Left ventricle myocardium inferior (tissue), 1 donor: ENCODE results near the gene ANKS1B. TPM values are rescaled to one million over a fixed set of nuclear protein-coding genes. Genes with fewer than 3 reads are reported as not detected.

Experiments
- DNase-seq: peaks from one replicate; pipeline ENCODE4 v3.0.0-alpha.2; 2020
- H3K27ac ChIP-seq: fragments of 200-600 bp; replicated peaks from 2 replicates; pipeline ENCODE4 v1.8.0; 2021
- H3K27me3 ChIP-seq: fragments of 200-600 bp; 2 replicates; pipeline ENCODE4 v1.8.0; 2021; ENCODE audit warnings: low read depth
- H3K36me3 ChIP-seq: fragments of 200-600 bp; 2 replicates; pipeline ENCODE4 v1.8.0; 2021
- H3K4me1 ChIP-seq: fragments of 200-600 bp; 2 replicates; pipeline ENCODE4 v1.8.0; 2021
- H3K4me3 ChIP-seq: fragments of 200-600 bp; 2 replicates; pipeline ENCODE4 v1.8.0; 2021; ENCODE audit warnings: mild to moderate bottlenecking, moderate library complexity
- H3K9me3 ChIP-seq: fragments of 200-600 bp; replicated peaks from 2 replicates; pipeline ENCODE4 v1.8.0; 2021
- CTCF ChIP-seq: fragments of 200-600 bp; IDR thresholded peaks from 2 replicates; pipeline ENCODE4 v1.8.0; 2021; ENCODE audit warnings: antibody characterized with exemption, mild to moderate bottlenecking, borderline replicate concordance
- intact Hi-C: fragments of 100-400 bp; cut with micrococcal nuclease; formaldehyde crosslinking; loops from one replicate; pipeline ENCODE4 v1.11.0; 2022
- total RNA-seq: library from RNA; stranded (reverse); fragmentation: NEBNext Ultra II Directional; extraction: Animal tissue kit (Norgen Biotek cat#: 25700); gene quantifications from one replicate; pipeline ENCODE4 v1.2.1, GENCODE V29; 2021
- donor health status: DM: no; HTN: yes; CAD: no; lungs with severe emphysema.

ANKS1B gene
- total RNA-seq, 1 donor from 2014 or later: 1.6 TPM

GRCh38 chr12:99745895-99746294, 238.8 kb downstream of the ANKS1B start:
- Histone ChIP-seq H3K27ac (no peak overlapping the region), H3K9me3 (no peaks in the 10 kb centered on the region), H3K4me3 (no peak overlapping the region), H3K4me1 (no peaks in the 10 kb centered on the region), H3K27me3 (no peaks in the 10 kb centered on the region), H3K36me3 (no peaks in the 10 kb centered on the region)
- DNase-seq: no peak
- intact Hi-C loops: no loop called here
- no peak for TF ChIP-seq CTCF

- H3K4me3 ChIP-seq: no peak overlapping the region
- H3K4me1 ChIP-seq: no peaks in the 10 kb centered on the region
- H3K9me3 ChIP-seq: no peaks in the 10 kb centered on the region
- no peak overlapping the region for H3K27ac ChIP-seq
- no peaks in the 10 kb centered on the region for H3K36me3 ChIP-seq
- H3K27me3 ChIP-seq: no peaks in the 10 kb centered on the region
- no peak for DNase-seq
- intact Hi-C loops: no loop called here
- TF ChIP-seq CTCF: no peak
Measured at GRCh38 chr12:99745121-99745520, 239.6 kb downstream of the ANKS1B start.

GRCh38 chr12:99736760-99737269, 247.9 kb downstream of the ANKS1B start:
- TF ChIP-seq CTCF: no peak
- no peaks in the 10 kb centered on the region for H3K4me1 ChIP-seq
- DNase-seq: no peak
- no peaks in the 10 kb centered on the region for H3K27me3 ChIP-seq
- intact Hi-C loops: no loop called here
- H3K9me3 ChIP-seq: no peaks in the 10 kb centered on the region
- H3K4me3 ChIP-seq: no peak overlapping the region
- no peak overlapping the region for H3K27ac ChIP-seq
- no peaks in the 10 kb centered on the region for H3K36me3 ChIP-seq

- intact Hi-C loops: no loop called here
- H3K27ac ChIP-seq: no peak overlapping the region
- H3K36me3 ChIP-seq: no peaks in the 10 kb centered on the region
- peaks cover 27% of the 10 kb centered on the region for H3K9me3 ChIP-seq
- TF ChIP-seq CTCF: no peak
- no peak for DNase-seq
- no peaks in the 10 kb centered on the region for H3K4me1 ChIP-seq
- no peak overlapping the region for H3K4me3 ChIP-seq
- H3K27me3 ChIP-seq: no peaks in the 10 kb centered on the region
Measured at GRCh38 chr12:99732131-99732530, 252.6 kb downstream of the ANKS1B start.

GRCh38 chr12:99722690-99723486, 261.8 kb downstream of the ANKS1B start:
- intact Hi-C loops: no loop called here
- Histone ChIP-seq H3K27ac (no peak overlapping the region), H3K4me1 (no peaks in the 10 kb centered on the region), H3K4me3 (no peak overlapping the region), H3K9me3 (peaks cover 22% of the 10 kb centered on the region), H3K27me3 (no peaks in the 10 kb centered on the region), H3K36me3 (no peaks in the 10 kb centered on the region)
- DNase-seq: no peak
- TF ChIP-seq CTCF: no peak
